Measurements from ENCODE around the gene ULK1.
"Not testable (repeated sequence)": the region's sequence is repeated elsewhere in the genome, so short reads cannot be mapped to it uniquely, and the experiment has no call there.

DNA sequence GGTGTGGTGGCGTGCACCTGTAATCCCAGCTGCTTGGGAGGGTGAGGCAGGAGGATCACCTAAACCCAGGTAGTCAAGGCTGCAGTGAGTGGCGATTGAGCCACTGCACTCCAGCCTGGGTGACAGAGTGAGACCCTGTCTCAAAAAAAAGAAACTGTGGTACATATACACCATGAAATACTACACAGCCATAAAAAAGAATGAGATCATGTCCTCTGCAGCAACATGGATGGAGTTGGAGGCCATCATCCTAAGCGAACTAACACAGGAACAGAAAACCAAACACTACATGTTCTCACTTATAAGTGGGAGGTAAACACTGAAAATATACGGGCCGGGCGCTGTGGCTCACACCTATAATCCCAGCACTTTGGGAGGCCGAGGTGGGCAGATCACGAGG, 2.7 kb upstream of the ULK1 start:
- TF ChIP-seq, protein P1, sequence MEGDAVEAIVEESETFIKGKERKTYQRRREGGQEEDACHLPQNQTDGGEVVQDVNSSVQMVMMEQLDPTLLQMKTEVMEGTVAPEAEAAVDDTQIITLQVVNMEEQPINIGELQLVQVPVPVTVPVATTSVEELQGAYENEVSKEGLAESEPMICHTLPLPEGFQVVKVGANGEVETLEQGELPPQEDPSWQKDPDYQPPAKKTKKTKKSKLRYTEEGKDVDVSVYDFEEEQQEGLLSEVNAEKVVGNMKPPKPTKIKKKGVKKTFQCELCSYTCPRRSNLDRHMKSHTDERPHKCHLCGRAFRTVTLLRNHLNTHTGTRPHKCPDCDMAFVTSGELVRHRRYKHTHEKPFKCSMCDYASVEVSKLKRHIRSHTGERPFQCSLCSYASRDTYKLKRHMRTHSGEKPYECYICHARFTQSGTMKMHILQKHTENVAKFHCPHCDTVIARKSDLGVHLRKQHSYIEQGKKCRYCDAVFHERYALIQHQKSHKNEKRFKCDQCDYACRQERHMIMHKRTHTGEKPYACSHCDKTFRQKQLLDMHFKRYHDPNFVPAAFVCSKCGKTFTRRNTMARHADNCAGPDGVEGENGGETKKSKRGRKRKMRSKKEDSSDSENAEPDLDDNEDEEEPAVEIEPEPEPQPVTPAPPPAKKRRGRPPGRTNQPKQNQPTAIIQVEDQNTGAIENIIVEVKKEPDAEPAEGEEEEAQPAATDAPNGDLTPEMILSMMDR (IDR thresholded peaks at IDR 0.05), result not testable (repeated sequence)
- not testable (repeated sequence) for TF ChIP-seq POLR2A (IDR thresholded peaks at IDR 0.05)

Data from uterus (tissue), 2 donors.